ENCODE results near the gene CAVIN1.

CAVIN1 gene

DNA sequence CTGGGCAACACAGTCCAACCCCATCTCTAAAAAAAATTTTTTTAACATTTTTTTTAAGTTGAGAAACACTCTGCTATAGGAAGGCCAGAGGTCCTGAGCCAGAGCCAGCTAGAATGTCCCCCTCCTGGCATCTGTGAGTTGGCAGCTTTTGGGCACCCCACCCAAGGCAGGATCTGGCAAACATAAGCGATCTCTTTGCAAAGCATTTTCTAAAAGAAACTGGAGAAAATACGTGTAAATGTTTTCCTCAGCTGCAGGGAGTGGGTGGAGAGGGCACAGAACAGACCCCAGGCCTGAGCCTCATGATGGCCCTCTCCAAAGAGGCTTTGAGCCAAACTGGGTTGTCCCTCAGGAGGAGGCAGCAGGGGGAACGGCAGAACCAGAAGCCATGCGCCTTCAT lies 11.7 kb downstream of the CAVIN1 start:
- H3K36me3 ChIP-seq (ENCODE audit: control insufficient read depth in 1 of 2, insufficient read depth in 2 of 2, low read length in 2 of 2), result no peaks in the 10 kb centered on the region
- H3K9me3 ChIP-seq (ENCODE audit: control insufficient read depth in 1 of 2, low read length in 2 of 2), result no peaks in the 10 kb centered on the region
- peaks cover 29 to 84% of the 10 kb centered on the region in 2 donors for H3K4me1 ChIP-seq (ENCODE audit: control insufficient read depth in 1 of 2, insufficient read depth in 2 of 2, low read length in 2 of 2)
- no peak overlapping the region for H3K27ac ChIP-seq (ENCODE audit: low read length)
- H3K4me3 ChIP-seq (ENCODE audit: low read depth in 1 of 2, low read length in 2 of 2), result peak overlapping the region in 1 of 2 donors; percentile 40
- H3K27me3 ChIP-seq (ENCODE audit: low read depth, low read length), result no peaks in the 10 kb centered on the region

DNA sequence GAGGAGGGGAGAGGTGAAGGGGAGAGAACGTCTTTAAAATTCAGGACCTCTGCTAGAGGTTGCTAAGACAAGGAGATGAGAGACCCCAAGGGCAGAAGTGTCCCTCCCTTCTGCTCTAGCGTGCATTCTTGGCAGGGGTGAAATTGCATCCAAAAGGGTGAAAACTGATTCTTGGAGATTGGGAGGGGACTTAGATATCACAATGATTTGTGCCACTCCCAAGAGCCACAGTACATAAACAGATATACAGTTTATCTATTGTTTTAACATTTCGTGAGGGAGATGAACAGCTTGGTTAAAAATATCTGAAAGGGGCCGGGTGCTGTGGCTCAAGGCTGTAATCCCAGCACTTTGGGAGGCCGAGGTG lies 12.8 kb downstream of the CAVIN1 start:
- no peak overlapping the region for H3K4me3 ChIP-seq (ENCODE audit: low read depth in 1 of 2, low read length in 2 of 2)
- H3K27ac ChIP-seq (ENCODE audit: low read length), result peak overlapping the region; percentile 80
- H3K9me3 ChIP-seq (ENCODE audit: control insufficient read depth in 1 of 2, low read length in 2 of 2), result no peaks in the 10 kb centered on the region
- peaks cover 29 to 84% of the 10 kb centered on the region in 2 donors for H3K4me1 ChIP-seq (ENCODE audit: control insufficient read depth in 1 of 2, insufficient read depth in 2 of 2, low read length in 2 of 2)
- no peaks in the 10 kb centered on the region for H3K27me3 ChIP-seq (ENCODE audit: low read depth, low read length)
- H3K36me3 ChIP-seq (ENCODE audit: control insufficient read depth in 1 of 2, insufficient read depth in 2 of 2, low read length in 2 of 2), result no peaks in the 10 kb centered on the region

GRCh38 chr17:42409523-42410318 lies 13.3 kb downstream of the CAVIN1 start:
- Histone ChIP-seq H3K4me3 (ENCODE audit: low read depth in 1 of 2, low read length in 2 of 2) (peak overlapping the region in 1 of 2 donors; percentile 10), H3K9me3 (ENCODE audit: control insufficient read depth in 1 of 2, low read length in 2 of 2) (no peaks in the 10 kb centered on the region), H3K27ac (ENCODE audit: low read length) (peak overlapping the region; percentile 80), H3K27me3 (ENCODE audit: low read depth, low read length) (no peaks in the 10 kb centered on the region), H3K36me3 (ENCODE audit: control insufficient read depth in 1 of 2, insufficient read depth in 2 of 2, low read length in 2 of 2) (peaks cover 0 to 5% of the 10 kb centered on the region in 2 donors), H3K4me1 (ENCODE audit: control insufficient read depth in 1 of 2, insufficient read depth in 2 of 2, low read length in 2 of 2) (peaks cover 29 to 83% of the 10 kb centered on the region in 2 donors)

GRCh38 chr17:42408061-42408460 lies 15.0 kb downstream of the CAVIN1 start:
- Histone ChIP-seq H3K4me1 (ENCODE audit: control insufficient read depth in 1 of 2, insufficient read depth in 2 of 2, low read length in 2 of 2) (peaks cover 29 to 81% of the 10 kb centered on the region in 2 donors), H3K36me3 (ENCODE audit: control insufficient read depth in 1 of 2, insufficient read depth in 2 of 2, low read length in 2 of 2) (peaks cover 5 to 21% of the 10 kb centered on the region in 2 donors), H3K9me3 (ENCODE audit: control insufficient read depth in 1 of 2, low read length in 2 of 2) (no peaks in the 10 kb centered on the region), H3K4me3 (ENCODE audit: low read depth in 1 of 2, low read length in 2 of 2) (no peak overlapping the region), H3K27me3 (ENCODE audit: low read depth, low read length) (no peaks in the 10 kb centered on the region), H3K27ac (ENCODE audit: low read length) (peak overlapping the region; percentile 60)

- H3K27ac ChIP-seq (ENCODE audit: low read length), result peak overlapping the region; percentile 60
- H3K27me3 ChIP-seq (ENCODE audit: low read depth, low read length), result no peaks in the 10 kb centered on the region
- no peaks in the 10 kb centered on the region for H3K9me3 ChIP-seq (ENCODE audit: control insufficient read depth in 1 of 2, low read length in 2 of 2)
- peak overlapping the region in 1 of 2 donors; percentile 11 for H3K4me3 ChIP-seq (ENCODE audit: low read depth in 1 of 2, low read length in 2 of 2)
- H3K4me1 ChIP-seq (ENCODE audit: control insufficient read depth in 1 of 2, insufficient read depth in 2 of 2, low read length in 2 of 2), result peaks cover 29 to 82% of the 10 kb centered on the region in 2 donors
- H3K36me3 ChIP-seq (ENCODE audit: control insufficient read depth in 1 of 2, insufficient read depth in 2 of 2, low read length in 2 of 2), result peaks cover 5 to 26% of the 10 kb centered on the region in 2 donors
Measured at GRCh38 chr17:42407289-42407836, 15.7 kb downstream of the CAVIN1 start.

DNA sequence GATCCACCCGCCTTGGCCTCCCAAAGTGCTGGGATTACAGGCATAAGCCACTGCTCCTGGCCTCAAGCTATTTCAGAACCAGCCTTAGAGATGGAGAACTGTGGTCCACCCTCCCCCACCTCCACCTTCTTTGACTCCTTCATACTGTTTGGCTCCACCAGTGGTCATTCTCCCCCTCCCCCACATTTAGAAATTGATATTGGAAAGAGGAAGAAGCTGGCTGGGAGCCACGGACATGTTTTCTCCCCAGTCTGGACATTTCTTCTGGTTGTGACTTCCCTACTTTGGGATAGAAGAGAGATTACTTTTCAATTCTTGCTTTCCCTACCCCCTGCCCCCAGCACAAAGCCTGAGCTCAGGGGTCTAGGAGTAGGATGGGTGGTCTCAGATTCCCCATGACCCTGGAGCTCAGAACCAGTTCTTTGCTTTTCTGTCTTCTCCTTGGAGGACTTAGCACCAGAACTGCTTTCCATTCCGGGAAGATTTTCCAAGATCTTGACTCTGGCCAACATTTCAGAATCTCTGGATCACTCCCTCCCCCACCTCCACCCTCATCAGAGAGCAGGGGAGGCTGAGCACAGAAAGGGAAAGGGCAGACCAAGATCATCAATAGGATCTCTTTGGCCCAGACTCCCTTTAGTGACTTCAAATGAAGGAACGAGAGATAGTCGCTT lies 16.3 kb downstream of the CAVIN1 start:
- peaks cover 26 to 81% of the 10 kb centered on the region in 2 donors for H3K4me1 ChIP-seq (ENCODE audit: control insufficient read depth in 1 of 2, insufficient read depth in 2 of 2, low read length in 2 of 2)
- peak overlapping the region in 1 of 2 donors; percentile 16 for H3K4me3 ChIP-seq (ENCODE audit: low read depth in 1 of 2, low read length in 2 of 2)
- no peaks in the 10 kb centered on the region for H3K9me3 ChIP-seq (ENCODE audit: control insufficient read depth in 1 of 2, low read length in 2 of 2)
- H3K27me3 ChIP-seq (ENCODE audit: low read depth, low read length), result no peaks in the 10 kb centered on the region
- H3K36me3 ChIP-seq (ENCODE audit: control insufficient read depth in 1 of 2, insufficient read depth in 2 of 2, low read length in 2 of 2), result peaks cover 5 to 26% of the 10 kb centered on the region in 2 donors
- peak overlapping the region; percentile 60 for H3K27ac ChIP-seq (ENCODE audit: low read length)

DNA sequence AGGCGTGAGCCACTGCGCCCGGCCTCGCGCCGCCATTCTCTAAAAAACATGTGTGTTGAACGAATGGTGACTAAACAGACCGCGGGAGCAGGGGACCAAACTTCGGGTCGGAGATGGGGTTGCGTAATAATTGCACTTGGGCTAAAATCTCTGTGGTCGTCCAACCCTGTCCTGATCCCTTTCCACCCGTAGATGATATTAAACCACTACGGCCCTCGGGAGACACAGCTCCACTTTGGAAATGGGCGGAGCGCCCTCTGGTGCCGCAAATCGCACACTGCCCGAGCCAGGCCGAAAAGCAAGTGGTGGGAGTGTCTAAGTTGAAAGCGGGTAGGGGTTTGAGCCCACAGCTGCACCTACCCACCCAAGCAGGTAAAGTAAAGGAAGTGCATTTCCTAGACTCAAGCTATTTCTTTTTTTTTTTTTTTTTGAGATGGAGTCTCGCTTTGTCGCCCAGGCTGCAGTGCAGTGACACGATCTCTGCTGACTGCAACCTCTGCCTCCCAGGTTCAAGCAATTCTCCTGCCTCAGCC lies 17.0 kb downstream of the CAVIN1 start:
- Histone ChIP-seq H3K4me1 (ENCODE audit: control insufficient read depth in 1 of 2, insufficient read depth in 2 of 2, low read length in 2 of 2) (peaks cover 21 to 76% of the 10 kb centered on the region in 2 donors), H3K9me3 (ENCODE audit: control insufficient read depth in 1 of 2, low read length in 2 of 2) (no peaks in the 10 kb centered on the region), H3K27me3 (ENCODE audit: low read depth, low read length) (no peaks in the 10 kb centered on the region), H3K27ac (ENCODE audit: low read length) (no peak overlapping the region), H3K4me3 (ENCODE audit: low read depth in 1 of 2, low read length in 2 of 2) (no peak overlapping the region), H3K36me3 (ENCODE audit: control insufficient read depth in 1 of 2, insufficient read depth in 2 of 2, low read length in 2 of 2) (peaks cover 5 to 26% of the 10 kb centered on the region in 2 donors)

GRCh38 chr17:42405076-42405475 lies 18.0 kb downstream of the CAVIN1 start:
- Histone ChIP-seq H3K4me1 (ENCODE audit: control insufficient read depth in 1 of 2, insufficient read depth in 2 of 2, low read length in 2 of 2) (peaks cover 20 to 76% of the 10 kb centered on the region in 2 donors), H3K36me3 (ENCODE audit: control insufficient read depth in 1 of 2, insufficient read depth in 2 of 2, low read length in 2 of 2) (peaks cover 5 to 26% of the 10 kb centered on the region in 2 donors), H3K27ac (ENCODE audit: low read length) (no peak overlapping the region), H3K27me3 (ENCODE audit: low read depth, low read length) (no peaks in the 10 kb centered on the region), H3K9me3 (ENCODE audit: control insufficient read depth in 1 of 2, low read length in 2 of 2) (no peaks in the 10 kb centered on the region), H3K4me3 (ENCODE audit: low read depth in 1 of 2, low read length in 2 of 2) (no peak overlapping the region)

DNA sequence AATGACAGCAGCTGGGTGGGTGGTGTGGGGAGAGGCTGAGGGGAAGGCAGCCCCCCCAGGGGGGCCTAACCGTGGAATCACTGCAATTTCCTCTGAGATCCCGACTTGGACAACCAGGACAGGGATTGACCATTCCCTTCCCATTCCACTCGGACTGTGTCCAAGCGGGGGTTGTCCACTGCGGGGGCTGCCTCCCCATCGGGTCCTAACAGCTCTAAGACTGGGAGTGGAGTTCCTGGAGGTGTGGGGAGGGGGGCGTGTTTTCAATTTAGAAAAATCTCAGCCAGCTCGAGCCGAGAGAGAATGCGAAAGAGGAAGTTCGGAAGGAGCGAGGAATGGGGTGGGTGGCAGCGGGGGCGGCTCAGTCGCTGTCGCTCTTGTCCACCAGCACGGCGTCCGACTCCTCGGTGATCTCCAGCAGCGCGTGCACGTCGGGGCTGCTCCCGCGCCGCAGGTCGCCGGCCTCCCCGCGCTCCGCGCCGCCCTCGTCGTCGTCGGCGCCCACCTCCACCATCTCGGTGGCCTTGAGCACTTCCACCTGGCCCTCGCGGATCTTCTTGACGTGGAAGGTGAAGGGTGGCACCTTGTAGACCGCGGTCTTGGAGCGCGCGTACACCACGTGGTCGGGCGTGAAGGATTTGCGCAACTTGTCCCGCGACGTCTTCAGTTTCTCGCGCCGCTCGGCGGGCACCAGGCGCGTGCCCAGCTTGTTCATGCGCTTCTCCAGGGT lies 18.6 kb downstream of the CAVIN1 start:
- H3K36me3 ChIP-seq (ENCODE audit: control insufficient read depth in 1 of 2, insufficient read depth in 2 of 2, low read length in 2 of 2), result peaks cover 5 to 26% of the 10 kb centered on the region in 2 donors
- H3K4me1 ChIP-seq (ENCODE audit: control insufficient read depth in 1 of 2, insufficient read depth in 2 of 2, low read length in 2 of 2), result peaks cover 15 to 71% of the 10 kb centered on the region in 2 donors
- H3K27ac ChIP-seq (ENCODE audit: low read length), result no peak overlapping the region
- H3K4me3 ChIP-seq (ENCODE audit: low read depth in 1 of 2, low read length in 2 of 2), result no peak overlapping the region
- H3K27me3 ChIP-seq (ENCODE audit: low read depth, low read length), result no peaks in the 10 kb centered on the region
- H3K9me3 ChIP-seq (ENCODE audit: control insufficient read depth in 1 of 2, low read length in 2 of 2), result no peaks in the 10 kb centered on the region

GRCh38 chr17:42403150-42403549 lies 19.9 kb downstream of the CAVIN1 start:
- H3K36me3 ChIP-seq (ENCODE audit: control insufficient read depth in 1 of 2, insufficient read depth in 2 of 2, low read length in 2 of 2), result peaks cover 5 to 26% of the 10 kb centered on the region in 2 donors
- no peak overlapping the region for H3K27ac ChIP-seq (ENCODE audit: low read length)
- H3K9me3 ChIP-seq (ENCODE audit: control insufficient read depth in 1 of 2, low read length in 2 of 2), result no peaks in the 10 kb centered on the region
- H3K4me3 ChIP-seq (ENCODE audit: low read depth in 1 of 2, low read length in 2 of 2), result no peak overlapping the region
- H3K27me3 ChIP-seq (ENCODE audit: low read depth, low read length), result no peaks in the 10 kb centered on the region
- H3K4me1 ChIP-seq (ENCODE audit: control insufficient read depth in 1 of 2, insufficient read depth in 2 of 2, low read length in 2 of 2), result peaks cover 15 to 64% of the 10 kb centered on the region in 2 donors

Data from muscle layer of duodenum (tissue), 2 donors.